ENCODE data around the gene DCAF16.
"Not testable (repeated sequence)": the region's sequence is repeated elsewhere in the genome, so short reads cannot be mapped to it uniquely, and the experiment has no call there.

Gene DCAF16
- 93.5 to 95.1 reads per million in 2 donors for total RNA-seq

DNA sequence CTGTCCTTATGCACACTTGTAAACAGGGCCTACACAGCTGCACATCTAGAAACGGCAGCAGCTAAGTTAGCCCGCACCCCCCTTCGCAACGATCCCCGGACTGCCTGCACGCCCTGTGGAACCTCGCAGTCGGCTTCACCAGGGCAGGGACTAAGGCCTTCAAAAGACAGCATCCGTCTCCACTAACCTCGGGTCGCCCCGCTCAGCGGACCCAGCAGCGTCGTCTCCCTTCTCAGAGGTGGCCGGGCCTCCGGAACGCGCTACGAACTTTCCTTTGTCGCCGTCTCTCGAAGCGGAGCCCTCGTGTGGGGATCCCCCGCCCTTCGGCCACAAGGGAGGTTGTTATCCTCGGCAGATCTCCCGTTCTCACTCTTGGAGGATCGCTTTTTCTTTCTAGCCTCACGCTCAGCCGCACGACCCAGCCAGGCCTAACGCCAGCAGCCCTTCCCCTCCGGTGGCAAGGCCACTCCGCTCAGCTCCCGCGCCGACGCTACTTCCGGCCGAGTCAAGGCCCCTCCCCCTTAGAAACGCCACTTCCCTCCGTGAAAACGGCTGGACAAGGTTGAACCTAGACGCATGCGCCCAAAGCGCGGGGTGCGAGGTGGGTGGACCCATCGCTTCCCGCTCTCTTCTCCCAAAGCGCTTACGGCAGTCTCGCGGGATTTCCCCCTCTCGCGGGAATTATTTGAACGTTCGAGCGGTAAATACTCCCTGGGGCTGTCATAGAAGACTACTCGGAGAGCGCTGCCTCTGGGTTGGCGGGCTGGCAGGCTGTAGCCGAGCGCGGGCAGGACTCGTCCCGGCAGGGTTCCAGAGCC is at the start of gene DCAF16, which contains the start of gene NCAPG:
DCAF16 (minus strand) TSS at position 498 of the 818 bp plus-strand sequence. CDS start 6,616 bp downstream, outside the sequence.
NCAPG (plus strand) TSS at position 720 of the 818 bp plus-strand sequence. CDS start 99 bp downstream, outside the sequence.
- DNase-seq = peak; percentile 86

DNA sequence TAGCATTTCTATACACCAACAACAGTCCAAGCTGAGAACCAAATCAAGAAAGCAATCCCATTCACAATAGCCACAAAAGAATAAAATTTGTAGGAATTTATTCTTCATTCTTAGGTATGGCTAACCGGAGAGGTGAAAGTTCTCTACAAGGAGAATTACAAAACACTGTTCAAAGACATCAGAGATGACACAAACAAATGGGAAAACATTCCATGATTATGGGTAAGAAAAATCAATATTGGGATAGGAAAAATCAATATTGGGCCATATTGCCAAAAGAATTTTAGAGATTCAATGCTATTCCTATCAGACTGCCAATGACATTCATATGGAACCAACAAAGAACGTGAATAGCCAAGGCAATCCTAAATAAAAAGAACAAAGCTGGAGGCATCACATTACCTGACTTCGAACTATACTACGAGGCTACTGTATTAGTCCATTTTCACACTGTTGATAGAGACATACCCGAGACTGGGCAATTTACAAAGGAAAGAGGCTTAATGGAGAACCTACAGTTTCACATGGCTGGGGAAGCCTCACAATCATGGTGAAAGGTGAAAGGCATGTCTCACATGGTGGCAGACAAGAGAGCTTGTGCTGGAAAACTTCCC is 49.3 kb upstream of the DCAF16 start:
- DNase-seq = no peak

GRCh38 chr4:17854036-17854435 is 43.5 kb upstream of the DCAF16 start:
- DNase-seq = no peak

DNA sequence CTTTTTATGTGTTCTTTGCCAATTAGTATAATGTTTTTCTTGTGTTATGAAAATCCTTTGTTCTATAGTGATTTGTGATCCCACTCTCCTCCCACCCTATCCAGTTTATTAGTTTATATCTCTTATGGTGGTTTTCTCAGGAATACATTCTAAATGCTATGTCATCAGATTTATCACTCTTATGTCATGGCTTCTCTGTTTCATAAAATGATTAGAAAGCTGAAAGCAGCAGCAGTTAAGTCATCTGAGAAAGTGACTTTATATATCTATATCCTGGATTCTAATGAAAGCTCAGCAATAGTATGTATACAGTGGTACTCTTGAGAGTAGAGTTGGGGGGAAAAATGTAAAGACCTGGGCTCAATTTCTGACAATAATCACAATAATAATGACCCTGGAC is 41.4 kb upstream of the DCAF16 start:
- no peak for DNase-seq

DNA sequence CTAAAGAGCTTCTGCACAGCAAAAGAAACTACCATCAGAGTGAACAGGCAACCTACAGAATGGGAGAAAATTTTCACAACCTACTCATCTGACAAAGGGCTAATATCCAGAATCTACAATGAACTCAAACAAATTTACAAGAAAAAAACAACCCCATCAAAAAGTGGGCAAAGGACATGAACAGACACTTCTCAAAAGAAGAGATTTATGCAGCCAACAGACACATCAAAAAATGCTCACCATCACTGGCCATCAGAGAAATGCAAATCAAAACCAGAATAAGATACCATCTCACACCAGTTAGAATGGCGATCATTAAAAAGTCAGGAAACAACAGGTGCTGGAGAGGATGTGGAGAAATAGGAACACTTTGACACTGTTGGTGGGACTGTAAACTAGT is 39.7 kb upstream of the DCAF16 start:
- DNase-seq = not testable (repeated sequence)

DNA sequence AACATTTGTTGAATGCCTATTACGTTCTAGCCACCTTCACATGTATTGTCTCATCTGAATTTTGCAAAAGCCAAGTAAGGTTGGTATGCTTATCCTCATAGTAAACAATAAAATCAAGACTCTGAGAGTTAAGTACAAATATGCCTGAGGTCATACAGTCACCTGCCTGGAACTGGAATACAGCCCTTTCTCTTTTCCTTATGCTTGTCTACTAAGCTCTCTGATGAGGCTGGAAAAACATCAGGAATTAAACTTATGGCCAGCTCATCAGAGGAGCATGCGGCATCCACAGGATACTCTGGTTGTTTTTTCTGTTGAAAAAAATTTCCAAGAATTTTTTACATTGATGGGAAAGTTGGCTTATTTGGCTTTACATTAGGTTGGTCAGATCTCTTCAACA is 35.7 kb upstream of the DCAF16 start:
- DNase-seq = no peak

- DNase-seq = no peak
Observed at GRCh38 chr4:17823871-17824669, 13.5 kb upstream of the DCAF16 start.

GRCh38 chr4:17817027-17817426 is 6.5 kb upstream of the DCAF16 start:
- DNase-seq = no peak

DNA sequence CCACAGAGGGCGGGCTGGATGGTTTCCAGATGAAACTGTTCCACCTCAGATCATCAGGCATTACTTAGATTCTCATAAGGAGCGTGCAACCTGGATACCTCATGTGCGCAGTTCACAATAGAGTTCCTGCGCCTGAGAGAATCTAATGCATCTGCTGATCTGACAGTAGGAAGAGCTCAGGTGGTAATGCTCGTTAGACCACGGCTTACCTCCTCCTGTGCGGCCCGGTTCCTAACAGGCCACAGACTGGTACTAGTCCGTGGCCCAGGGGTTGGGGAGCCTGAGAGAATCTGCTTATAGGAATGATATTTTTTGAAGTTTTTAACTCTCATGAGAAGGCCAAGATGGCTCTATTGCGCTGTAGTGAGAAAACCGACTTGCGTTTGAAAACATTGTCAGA is 5.6 kb upstream of the DCAF16 start:
- DNase-seq = no peak

- no peak for DNase-seq
Observed at GRCh38 chr4:17814140-17814539, 3.6 kb upstream of the DCAF16 start.

- DNase-seq = no peak
Observed at GRCh38 chr4:17812801-17813200, 2.2 kb upstream of the DCAF16 start.

DNA sequence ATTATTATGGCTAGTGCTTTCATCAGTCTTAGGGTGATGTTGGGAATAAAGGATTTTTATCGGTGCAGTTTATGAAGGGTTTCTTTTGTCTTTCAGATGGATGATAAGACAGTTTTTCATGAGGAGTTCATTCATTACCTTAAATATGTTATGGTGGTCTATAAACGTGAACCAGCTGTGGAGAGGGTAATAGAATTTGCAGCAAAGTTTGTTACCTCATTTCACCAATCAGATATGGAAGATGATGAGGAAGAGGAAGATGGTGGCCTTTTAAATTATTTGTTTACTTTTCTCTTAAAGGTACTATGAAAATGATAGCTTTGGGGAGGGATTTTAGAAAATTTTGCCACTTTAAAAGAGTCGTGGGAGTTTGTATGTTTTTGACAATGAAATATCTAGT is 1.6 kb upstream of the DCAF16 start:
- no peak for DNase-seq

DNA sequence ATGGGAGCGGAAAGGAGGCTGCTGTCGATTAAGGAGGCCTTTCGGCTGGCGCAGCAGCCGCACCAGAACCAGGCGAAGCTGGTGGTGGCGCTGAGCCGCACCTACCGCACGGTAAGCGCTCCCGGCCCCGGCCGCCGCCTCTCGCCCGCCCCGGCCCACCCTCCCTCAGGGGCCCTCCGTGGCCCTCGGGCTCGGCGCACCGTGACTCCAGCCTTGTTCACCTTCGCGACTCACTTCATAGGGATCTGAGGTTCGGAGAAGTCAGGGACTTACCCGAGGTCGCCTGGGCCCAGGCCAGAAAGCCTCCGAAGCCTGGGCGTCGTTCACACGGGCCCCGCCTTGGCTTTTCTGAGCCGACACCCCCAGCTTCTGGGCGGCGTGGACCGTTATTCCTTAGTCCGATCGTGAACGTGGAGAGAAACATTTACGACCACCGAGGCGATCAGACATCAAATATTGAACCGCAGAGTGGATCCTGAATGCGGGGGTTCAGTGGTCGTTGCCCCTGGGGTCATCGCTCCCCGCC is 584 bp upstream of the DCAF16 start:
- no peak for DNase-seq

GRCh38 chr4:17809667-17810066 is 890 bp downstream of the DCAF16 start:
- DNase-seq = no peak

DNA sequence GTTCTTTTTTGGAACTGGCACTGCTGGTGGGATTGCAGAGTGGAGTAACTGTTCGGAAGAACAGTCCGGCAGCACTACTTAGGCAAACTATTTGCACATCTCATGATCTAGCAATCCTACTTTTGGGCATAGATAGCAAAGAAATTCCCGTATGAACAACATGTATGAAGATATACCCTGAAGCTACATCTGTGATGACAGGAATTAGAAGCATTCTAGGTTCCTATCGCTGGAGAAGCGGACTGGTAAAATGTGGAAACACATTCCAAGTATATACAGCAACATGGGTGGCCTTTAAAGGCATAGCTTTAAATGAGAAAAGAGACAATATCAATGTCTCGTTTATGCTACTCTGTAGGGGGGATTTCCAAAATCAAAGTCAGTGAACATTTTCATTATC is 3.1 kb downstream of the DCAF16 start:
- DNase-seq = no peak

GRCh38 chr4:17805580-17806155 is 4.9 kb downstream of the DCAF16 start:
- no peak for DNase-seq

DNA sequence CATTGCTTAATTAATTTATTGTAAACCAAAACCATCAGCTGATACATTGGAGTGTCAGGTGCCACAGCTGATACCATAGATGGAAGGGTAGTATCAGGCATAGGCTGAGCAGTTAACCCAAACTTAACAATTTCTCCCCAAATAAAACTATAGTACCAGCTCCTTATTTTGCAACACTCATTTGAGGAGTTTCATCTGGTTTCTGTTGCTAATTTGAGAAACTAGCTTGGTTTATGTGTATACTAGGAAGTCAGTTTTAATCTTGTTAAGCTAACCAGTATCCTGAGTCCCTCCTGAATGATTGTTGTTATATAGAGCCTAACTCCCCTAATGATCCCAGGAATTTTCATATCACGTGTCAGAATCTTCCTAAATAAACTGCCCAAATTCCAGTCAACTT is 12.7 kb downstream of the DCAF16 start:
- DNase-seq = no peak

GRCh38 chr4:17794730-17795129 is 15.8 kb downstream of the DCAF16 start:
- DNase-seq = no peak

DNA sequence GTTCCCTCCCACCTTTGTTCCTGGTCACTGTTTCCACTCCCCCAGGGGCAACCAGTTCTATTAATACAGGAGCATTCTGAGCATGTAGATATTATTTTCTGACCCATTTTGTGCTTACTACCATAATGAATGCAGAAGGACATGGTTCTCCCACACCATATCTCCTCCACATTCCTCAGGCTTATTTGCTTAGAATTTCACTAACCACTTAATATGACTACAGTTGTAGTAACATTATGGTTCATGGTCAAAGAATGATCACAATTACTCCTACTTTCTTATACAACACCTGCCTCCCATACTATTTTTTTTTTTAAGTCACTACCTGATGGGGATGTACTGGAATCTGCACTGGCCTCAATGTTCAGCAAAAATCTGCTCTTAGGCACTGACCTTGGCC is 21.6 kb downstream of the DCAF16 start:
- DNase-seq = no peak

- no peak for DNase-seq
Observed at GRCh38 chr4:17787315-17787714, 23.2 kb downstream of the DCAF16 start.

DNA sequence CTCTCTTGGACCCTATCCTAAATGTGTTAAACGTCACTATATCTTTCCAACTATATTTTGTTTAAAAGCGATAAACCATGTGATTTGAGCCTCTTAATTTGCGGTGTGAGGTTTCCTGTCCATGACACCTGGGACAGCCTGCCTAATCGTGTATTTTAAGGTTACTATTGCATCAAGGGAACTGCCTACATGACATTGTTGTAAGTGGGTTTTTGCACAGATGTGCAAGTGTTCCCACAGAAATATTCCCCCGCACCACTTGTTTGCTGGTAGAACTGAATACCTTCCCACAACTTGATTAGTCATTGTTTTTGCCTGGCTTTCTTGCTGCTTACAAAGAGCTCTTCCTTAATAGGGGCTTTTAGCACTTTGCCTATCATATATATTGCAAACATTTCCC is 24.0 kb downstream of the DCAF16 start:
- DNase-seq = no peak

- DNase-seq = no peak
Observed at GRCh38 chr4:17785858-17786257, 24.7 kb downstream of the DCAF16 start.
